Measurements from ENCODE around the gene AKAP10. TPM values are rescaled to one million over a fixed set of nuclear protein-coding genes. Genes with fewer than 3 reads are reported as not detected.

AKAP10 gene
- total RNA-seq, 1 experiment from 2014 or later = 20.2 TPM

DNA sequence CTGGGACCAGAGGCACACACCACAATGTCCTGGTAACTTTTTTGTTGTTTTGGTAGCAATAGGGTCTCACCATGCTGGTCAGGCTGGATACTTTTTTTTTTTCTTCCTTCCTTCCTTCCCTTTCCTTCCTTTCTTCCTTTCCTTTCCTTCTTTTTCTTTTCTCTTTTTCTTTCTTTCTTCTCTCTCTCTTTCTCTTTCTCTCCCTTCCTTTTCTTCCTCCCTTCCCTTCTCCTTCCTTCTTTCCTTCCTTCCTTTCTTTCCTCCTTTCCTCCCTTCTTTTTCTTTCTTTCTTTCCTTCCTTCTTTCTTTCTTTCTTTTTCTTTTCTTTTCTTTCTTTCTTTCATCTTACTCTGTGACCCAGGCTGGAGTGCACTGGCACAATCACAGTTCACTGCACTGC lies 91.5 kb downstream of the AKAP10 start:
- Histone ChIP-seq H2BK5ac (ENCODE audit: insufficient read length, low read length) (no peak overlapping the region), H4K20me1 (ENCODE audit: control insufficient read depth, insufficient read depth, insufficient read length) (no peaks in the 10 kb centered on the region), H3K18ac (ENCODE audit: insufficient read length, low read depth, low read length) (no peak overlapping the region), H2BK12ac (ENCODE audit: insufficient read length, low read depth, low read length) (no peak overlapping the region), H2BK20ac (ENCODE audit: low read depth, low read length, poor library complexity, severe bottlenecking) (no peak overlapping the region), H3K4ac (ENCODE audit: low read depth, low read length) (no peak overlapping the region), H2AFZ (ENCODE audit: low read length) (no peak overlapping the region), H2AK5ac (ENCODE audit: insufficient read length, low read length) (no peak overlapping the region), H3K27me3 (ENCODE audit: insufficient read depth, low read length) (no peaks in the 10 kb centered on the region), H3K9me3 (ENCODE audit: control insufficient read depth, low read depth, low read length) (no peaks in the 10 kb centered on the region), H3T11ph (ENCODE audit: low read length) (no peak overlapping the region), H3K27ac (ENCODE audit: insufficient read length, low read depth, low read length) (no peak overlapping the region), H4K5ac (ENCODE audit: insufficient read length, low read depth, low read length) (no peak overlapping the region), H3K23ac (ENCODE audit: insufficient read length, low read depth, low read length) (no peak overlapping the region), H3K79me2 (ENCODE audit: insufficient read depth, low read length) (no peaks in the 10 kb centered on the region), H3K79me1 (ENCODE audit: insufficient read depth, low read depth, low read length, poor library complexity, severe bottlenecking) (no peaks in the 10 kb centered on the region), H3K9ac (ENCODE audit: extremely low read depth, insufficient read length, low read length) (no peak overlapping the region), H2BK15ac (ENCODE audit: low read depth, low read length) (no peak overlapping the region), H3K23me2 (ENCODE audit: insufficient read length, low read depth, low read length, poor library complexity, severe bottlenecking) (no peaks in the 10 kb centered on the region), H3K56ac (ENCODE audit: insufficient read length, low read depth, low read length) (no peak overlapping the region), H2BK120ac (ENCODE audit: low read depth, low read length, poor library complexity, severe bottlenecking) (no peak overlapping the region), H4K91ac (ENCODE audit: insufficient read length, low read depth, low read length) (no peak overlapping the region), H3K14ac (ENCODE audit: insufficient read depth, low read length) (no peak overlapping the region), H3K4me1 (ENCODE audit: insufficient read depth, low read length) (no peaks in the 10 kb centered on the region), H4K8ac (replicated peaks; ENCODE audit: insufficient read length, low read depth, low read length) (no peak overlapping the region), H3K4me2 (ENCODE audit: insufficient read depth, insufficient read length, low read length) (no peak overlapping the region)
- no peaks in the 10 kb centered on the region for H3K36me3 Mint-ChIP-seq (ENCODE audit: insufficient read depth in 1 of 3, low read depth in 3 of 3)
- H3K27me3 Mint-ChIP-seq (ENCODE audit: low read depth) = no peaks in the 10 kb centered on the region
- H3K9me3 Mint-ChIP-seq = no peaks in the 10 kb centered on the region
- H3K4me1 Mint-ChIP-seq = no peaks in the 10 kb centered on the region
- no peak for DNase-seq
- H3K27ac Mint-ChIP-seq = no peak overlapping the region; a peak in 1 of 7 replicates
- TF ChIP-seq, protein P1, sequence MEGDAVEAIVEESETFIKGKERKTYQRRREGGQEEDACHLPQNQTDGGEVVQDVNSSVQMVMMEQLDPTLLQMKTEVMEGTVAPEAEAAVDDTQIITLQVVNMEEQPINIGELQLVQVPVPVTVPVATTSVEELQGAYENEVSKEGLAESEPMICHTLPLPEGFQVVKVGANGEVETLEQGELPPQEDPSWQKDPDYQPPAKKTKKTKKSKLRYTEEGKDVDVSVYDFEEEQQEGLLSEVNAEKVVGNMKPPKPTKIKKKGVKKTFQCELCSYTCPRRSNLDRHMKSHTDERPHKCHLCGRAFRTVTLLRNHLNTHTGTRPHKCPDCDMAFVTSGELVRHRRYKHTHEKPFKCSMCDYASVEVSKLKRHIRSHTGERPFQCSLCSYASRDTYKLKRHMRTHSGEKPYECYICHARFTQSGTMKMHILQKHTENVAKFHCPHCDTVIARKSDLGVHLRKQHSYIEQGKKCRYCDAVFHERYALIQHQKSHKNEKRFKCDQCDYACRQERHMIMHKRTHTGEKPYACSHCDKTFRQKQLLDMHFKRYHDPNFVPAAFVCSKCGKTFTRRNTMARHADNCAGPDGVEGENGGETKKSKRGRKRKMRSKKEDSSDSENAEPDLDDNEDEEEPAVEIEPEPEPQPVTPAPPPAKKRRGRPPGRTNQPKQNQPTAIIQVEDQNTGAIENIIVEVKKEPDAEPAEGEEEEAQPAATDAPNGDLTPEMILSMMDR (conservative IDR thresholded peaks at IDR 0.05) = no peak
- H3K4me3 Mint-ChIP-seq = no peak overlapping the region
